Measurements from ENCODE around the gene PAX2.

PAX2 gene

DNA sequence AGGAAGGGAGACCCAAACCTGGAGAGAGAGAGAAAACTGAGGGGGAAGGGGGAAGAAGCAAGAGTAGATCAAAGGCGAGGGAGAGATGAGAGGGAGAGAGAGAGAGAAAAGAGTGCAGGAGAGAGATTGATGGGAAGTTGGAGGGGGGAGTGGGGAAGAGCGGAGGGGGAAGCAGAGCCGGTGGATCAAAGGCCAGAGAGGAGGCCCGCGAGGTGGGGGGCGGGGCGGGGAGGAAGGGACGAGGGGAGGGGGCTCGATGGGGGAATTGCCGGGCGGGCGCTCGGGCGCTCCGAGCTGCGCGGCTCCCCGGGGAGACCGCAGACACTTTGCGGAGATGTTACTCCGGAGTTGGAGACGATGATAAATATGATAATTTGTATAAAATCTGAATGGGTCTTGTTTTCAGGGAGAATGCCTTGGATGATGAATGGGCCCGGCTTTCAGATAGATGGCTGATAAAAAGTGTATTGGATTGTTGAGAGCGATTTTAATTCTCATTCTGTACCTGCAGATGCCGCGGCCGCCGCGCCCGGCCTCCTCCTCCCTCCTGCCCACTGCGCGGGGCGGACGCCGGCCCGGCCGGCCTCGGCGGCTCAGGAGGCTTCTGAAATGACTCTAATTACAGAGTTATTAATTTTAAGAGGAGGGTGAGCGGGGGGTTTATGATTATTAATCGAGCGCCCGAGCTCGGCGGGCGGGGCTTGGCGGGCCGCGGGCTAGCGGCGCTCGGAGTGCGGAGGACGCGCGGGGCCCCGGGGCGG is 21.4 kb upstream of the PAX2 start:
- POLR2A ChIA-PET, result no interaction called here
- DNase-seq (ENCODE audit: low read depth, low spot score), result no peak
- H3K4me3 ChIP-seq (ENCODE audit: low read depth, low read length), result no peak overlapping the region
- TF ChIP-seq, protein P1, sequence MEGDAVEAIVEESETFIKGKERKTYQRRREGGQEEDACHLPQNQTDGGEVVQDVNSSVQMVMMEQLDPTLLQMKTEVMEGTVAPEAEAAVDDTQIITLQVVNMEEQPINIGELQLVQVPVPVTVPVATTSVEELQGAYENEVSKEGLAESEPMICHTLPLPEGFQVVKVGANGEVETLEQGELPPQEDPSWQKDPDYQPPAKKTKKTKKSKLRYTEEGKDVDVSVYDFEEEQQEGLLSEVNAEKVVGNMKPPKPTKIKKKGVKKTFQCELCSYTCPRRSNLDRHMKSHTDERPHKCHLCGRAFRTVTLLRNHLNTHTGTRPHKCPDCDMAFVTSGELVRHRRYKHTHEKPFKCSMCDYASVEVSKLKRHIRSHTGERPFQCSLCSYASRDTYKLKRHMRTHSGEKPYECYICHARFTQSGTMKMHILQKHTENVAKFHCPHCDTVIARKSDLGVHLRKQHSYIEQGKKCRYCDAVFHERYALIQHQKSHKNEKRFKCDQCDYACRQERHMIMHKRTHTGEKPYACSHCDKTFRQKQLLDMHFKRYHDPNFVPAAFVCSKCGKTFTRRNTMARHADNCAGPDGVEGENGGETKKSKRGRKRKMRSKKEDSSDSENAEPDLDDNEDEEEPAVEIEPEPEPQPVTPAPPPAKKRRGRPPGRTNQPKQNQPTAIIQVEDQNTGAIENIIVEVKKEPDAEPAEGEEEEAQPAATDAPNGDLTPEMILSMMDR (IDR thresholded peaks at IDR 0.05; ENCODE audit: insufficient read depth, low read length, missing control alignments), result no peak
- CTCF ChIA-PET, result interaction anchor here (1.7 kb wide), 1 partner anchor 20 kb away, joined by 10 read pairs; no protein-coding TSS in a partner anchor

DNA sequence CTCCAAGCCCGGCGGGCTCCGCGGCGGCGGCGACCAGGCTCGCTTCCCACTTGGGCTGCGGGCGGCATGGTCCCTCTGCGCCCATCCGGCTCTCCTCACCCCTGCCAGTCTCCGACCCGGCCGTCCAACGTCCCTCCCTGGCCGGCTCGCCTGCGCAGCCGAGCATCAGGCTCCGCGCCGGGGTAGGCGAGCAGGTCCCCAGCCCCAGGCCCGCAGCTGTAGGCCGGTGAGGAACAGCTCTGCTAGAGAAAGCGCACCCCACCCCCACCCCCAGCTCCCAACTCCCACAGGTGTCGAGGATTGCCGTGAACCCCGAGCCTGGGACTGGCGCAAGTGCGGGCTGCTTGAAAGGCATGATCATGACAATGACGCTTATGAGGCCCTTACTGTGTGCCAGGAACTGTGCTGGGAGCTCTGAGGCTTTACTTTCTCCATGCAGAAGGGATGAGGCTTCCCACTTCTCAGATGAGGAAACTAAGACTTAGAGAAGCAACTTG is 20.8 kb upstream of the PAX2 start:
- H3K4me3 ChIP-seq (ENCODE audit: low read depth, low read length), result no peak overlapping the region
- ChIA-PET CTCF (no interaction called here), POLR2A (no interaction called here)
- TF ChIP-seq, protein P1 (IDR thresholded peaks at IDR 0.05; ENCODE audit: insufficient read depth, low read length, missing control alignments), result no peak
- no peak for DNase-seq (ENCODE audit: low read depth, low spot score)

DNA sequence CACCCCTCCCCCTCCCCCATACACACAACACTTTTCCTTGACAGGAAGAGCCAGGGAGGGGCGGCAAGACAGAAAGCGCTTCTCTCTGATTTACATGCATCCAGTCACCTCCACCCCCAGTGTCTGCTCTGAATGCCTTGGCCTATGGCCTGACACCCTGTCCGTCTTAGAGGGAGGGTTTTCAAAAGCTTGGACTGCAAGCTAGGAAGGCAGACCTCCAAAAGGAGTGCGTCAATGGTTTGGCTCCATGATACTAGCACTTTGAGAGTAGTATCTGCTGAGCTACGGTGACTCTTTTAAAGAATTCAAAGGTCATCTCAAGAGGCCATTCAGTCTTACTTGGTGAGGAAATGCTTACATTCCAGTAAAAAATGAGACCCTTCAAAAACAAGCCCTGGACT is 20.3 kb upstream of the PAX2 start:
- ChIA-PET POLR2A (no interaction called here), CTCF (no interaction called here)
- no peak overlapping the region for H3K4me3 ChIP-seq (ENCODE audit: low read depth, low read length)
- DNase-seq (ENCODE audit: low read depth, low spot score), result no peak
- TF ChIP-seq, protein P1 (IDR thresholded peaks at IDR 0.05; ENCODE audit: insufficient read depth, low read length, missing control alignments), result no peak

DNA sequence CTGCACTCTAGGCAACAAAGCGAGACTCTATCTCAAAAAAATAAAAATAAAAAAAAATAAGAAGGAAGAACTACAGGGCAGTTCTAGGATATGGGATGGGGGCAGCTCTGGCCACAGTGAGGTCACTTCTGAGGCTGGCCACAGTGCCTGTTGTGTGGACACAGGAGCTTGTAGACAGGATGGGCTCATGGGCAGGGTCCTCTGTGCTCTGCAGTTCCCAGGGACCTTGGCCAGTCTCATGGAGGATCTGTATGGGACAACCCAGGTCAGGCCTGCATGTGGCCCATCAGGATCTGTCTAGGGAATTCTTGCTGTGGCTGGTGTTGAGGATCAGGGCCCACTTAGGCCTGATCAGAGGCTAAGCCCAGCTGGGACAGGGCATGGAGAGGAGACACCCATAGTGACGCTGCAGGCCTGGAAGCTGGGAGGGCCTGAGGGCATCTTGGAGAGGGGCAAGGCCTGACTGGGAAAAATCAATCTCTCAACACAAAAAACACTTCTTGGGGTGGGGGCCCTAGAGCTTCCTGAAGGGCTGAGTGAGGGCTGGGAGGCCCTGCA is 19.4 kb upstream of the PAX2 start:
- H3K4me3 ChIP-seq (ENCODE audit: low read depth, low read length), result no peak overlapping the region
- CTCF ChIA-PET, result no interaction called here
- no peak for DNase-seq (ENCODE audit: low read depth, low spot score)
- POLR2A ChIA-PET, result no interaction called here
- TF ChIP-seq, protein P1 (IDR thresholded peaks at IDR 0.05; ENCODE audit: insufficient read depth, low read length, missing control alignments), result no peak

DNA sequence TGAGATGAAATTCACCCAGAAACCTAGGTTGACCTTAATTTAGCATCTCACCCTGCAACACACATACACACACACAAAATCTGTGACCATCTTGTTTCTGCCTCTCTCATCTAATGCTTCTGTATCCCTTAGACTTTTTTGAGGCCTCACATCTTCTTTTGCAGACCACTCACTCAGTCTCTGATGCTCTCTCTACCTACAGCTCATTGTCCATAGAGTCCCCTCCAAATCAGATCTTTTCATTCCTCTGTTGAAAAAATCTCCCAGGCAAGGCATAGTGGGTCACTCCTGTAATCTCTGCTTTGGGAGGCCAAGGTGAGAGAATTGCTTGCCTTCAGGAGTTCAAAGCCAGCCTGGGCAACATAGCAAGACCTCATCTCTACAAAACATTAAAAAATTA is 17.6 kb upstream of the PAX2 start:
- TF ChIP-seq, protein P1 (IDR thresholded peaks at IDR 0.05; ENCODE audit: insufficient read depth, low read length, missing control alignments), result no peak
- no peak overlapping the region for H3K4me3 ChIP-seq (ENCODE audit: low read depth, low read length)
- POLR2A ChIA-PET, result interaction anchor here (0.7 kb wide), 1 partner anchor 172 kb away, joined by 3 read pairs; no protein-coding TSS in a partner anchor
- no peak for DNase-seq (ENCODE audit: low read depth, low spot score)
- CTCF ChIA-PET, result interaction anchor here (0.9 to 1.4 kb wide), 3 partner anchors 13 to 165 kb away, joined by 3 to 7 read pairs (median 3); no protein-coding TSS in a partner anchor

Data from AG04449 (cell line).